ENCODE data around the gene FAM171A1.

GRCh38 chr10:15167411-15168290 lies 203.4 kb downstream of the FAM171A1 start:
- TF ChIP-seq CTCF (IDR thresholded peaks at IDR 0.05): peak in 2 of 4 experiments; percentile 52 to 53
- TF ChIP-seq POLR2A (IDR thresholded peaks at IDR 0.05): no peak
- TF ChIP-seq POLR2AphosphoS5 (IDR thresholded peaks at IDR 0.05): peak; percentile 3

Data from prostate gland (tissue), 2 donors.